Measurements from ENCODE around the gene GRIK4. TPM values are rescaled to one million over a fixed set of nuclear protein-coding genes. Genes with fewer than 3 reads are reported as not detected.

The GRIK4 gene
- total and polyA plus RNA-seq, 9 of the 15 experiments (the other 6 are each of a cell fraction or from before 2014, with no cell fraction given), result not detected

DNA sequence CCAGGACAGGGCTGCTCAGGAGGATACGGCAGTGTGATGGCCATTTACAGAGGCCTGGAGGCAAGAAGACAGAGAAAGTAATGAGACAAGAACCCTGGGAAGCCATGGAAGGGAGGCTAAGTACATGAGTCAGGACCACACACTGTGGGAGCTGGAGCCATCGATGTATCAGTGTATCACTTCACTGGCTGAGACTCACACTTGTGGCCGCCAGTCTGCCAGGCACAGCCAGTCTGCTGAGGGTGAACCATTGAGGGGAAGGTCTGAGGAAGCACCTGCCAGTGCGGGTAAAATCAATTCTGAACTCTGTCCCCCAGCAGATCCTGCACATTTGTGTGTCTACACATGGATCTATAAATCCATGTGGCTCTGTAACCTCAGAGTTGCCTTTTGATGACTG lies 195.6 kb downstream of the GRIK4 start:
- no peak for DNase-seq (ENCODE audit: extremely low read depth in 1 of 4, low spot score in 3 of 4)
- no peak for ATAC-seq
- Histone ChIP-seq H3K4me2 (ENCODE audit: insufficient read depth, low read length) (no peak overlapping the region), H3K27ac (ENCODE audit: extremely low read depth, low read depth, low read length) (no peak overlapping the region), H3K36me3 (ENCODE audit: control insufficient read depth, insufficient read depth, low read length) (no peaks in the 10 kb centered on the region), H3K9me1 (ENCODE audit: control insufficient read depth, insufficient read depth, low read length) (no peaks in the 10 kb centered on the region), H3K27me3 (ENCODE audit: control insufficient read depth in 2 of 2, insufficient read depth in 2 of 2, low read length in 2 of 2) (peaks cover 0 to 11% of the 10 kb centered on the region in 2 experiments; a peak in 4 of 5 replicates), H4K20me1 (replicated peaks; ENCODE audit: control insufficient read depth, insufficient read depth, low read length) (no peaks in the 10 kb centered on the region), H3K9me3 (replicated peaks; ENCODE audit: control insufficient read depth, insufficient read depth, low read depth, low read length) (no peaks in the 10 kb centered on the region), H3K79me2 (ENCODE audit: control insufficient read depth, insufficient read depth, low read length) (no peaks in the 10 kb centered on the region), H3K4me1 (replicated peaks in 1 of 2; ENCODE audit: control insufficient read depth in 2 of 2, insufficient read depth in 2 of 2, low read length in 2 of 2) (no peaks in the 10 kb centered on the region), H2AFZ (ENCODE audit: low read depth, low read length) (no peak overlapping the region), H3K4me3 (no peak overlapping the region), H3K9ac (ENCODE audit: insufficient read depth in 1 of 2, low read depth in 2 of 2, low read length in 2 of 2) (no peak overlapping the region)
- ChIA-PET CTCF (ENCODE audit: low intra/inter-chr PET ratio) (no interaction called here), POLR2A (no interaction called here)
- intact Hi-C loops (cut with micrococcal nuclease) (no loop called here), in situ Hi-C loops (cut with MboI) (no loop called here)
- WGBS (ENCODE audit: insufficient coverage, low coverage, missing lambda C conversion rate), result 0% methylated on average over 4 of the region's 4 CpGs
- TF ChIP-seq ADNP (tag; IDR thresholded peaks at IDR 0.05) (no peak), RBFOX2 (IDR thresholded peaks at IDR 0.05; ENCODE audit: low read depth, low read length) (no peak), STAT6 (CRISPR knock-in tag; IDR thresholded peaks at IDR 0.05) (no peak), HNRNPUL1 (IDR thresholded peaks at IDR 0.05; ENCODE audit: low read length) (no peak), TRIM28 (IDR thresholded peaks at IDR 0.05) (no peak), KLF16 (IDR thresholded peaks at IDR 0.05) (no peak), ZNF592 (IDR thresholded peaks at IDR 0.05) (no peak), ZNF140 (CRISPR knock-in tag; IDR thresholded peaks at IDR 0.05) (no peak), ZNF408 (CRISPR knock-in tag; IDR thresholded peaks at IDR 0.05; ENCODE audit: low read depth) (no peak), BMI1 (IDR thresholded peaks at IDR 0.05; ENCODE audit: low read length) (no peak), FOXK2 (conservative IDR thresholded peaks at IDR 0.05 in 1 of 2, IDR thresholded peaks at IDR 0.05 in 1 of 2; ENCODE audit: low read depth in 2 of 2) (no peak), RBM14 (IDR thresholded peaks at IDR 0.05; ENCODE audit: borderline replicate concordance, insufficient read depth, low read depth, low read length) (no peak), PURB (CRISPR knock-in tag; IDR thresholded peaks at IDR 0.05; ENCODE audit: low read depth) (no peak), CBX2 (IDR thresholded peaks at IDR 0.05; ENCODE audit: insufficient read depth, low read length, poor library complexity, severe bottlenecking) (no peak)
- TF ChIP-seq, protein P1, sequence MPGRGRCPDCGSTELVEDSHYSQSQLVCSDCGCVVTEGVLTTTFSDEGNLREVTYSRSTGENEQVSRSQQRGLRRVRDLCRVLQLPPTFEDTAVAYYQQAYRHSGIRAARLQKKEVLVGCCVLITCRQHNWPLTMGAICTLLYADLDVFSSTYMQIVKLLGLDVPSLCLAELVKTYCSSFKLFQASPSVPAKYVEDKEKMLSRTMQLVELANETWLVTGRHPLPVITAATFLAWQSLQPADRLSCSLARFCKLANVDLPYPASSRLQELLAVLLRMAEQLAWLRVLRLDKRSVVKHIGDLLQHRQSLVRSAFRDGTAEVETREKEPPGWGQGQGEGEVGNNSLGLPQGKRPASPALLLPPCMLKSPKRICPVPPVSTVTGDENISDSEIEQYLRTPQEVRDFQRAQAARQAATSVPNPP (IDR thresholded peaks at IDR 0.05; ENCODE audit: borderline replicate concordance, insufficient read depth, insufficient read length), result no peak
- no TSS peak for BruUV-seq (replicated peaks)
- no peak for FAIRE-seq

Data from K562 (cell line).